ENCODE measurements around the gene SLC25A21. TPM values are rescaled to one million over a fixed set of nuclear protein-coding genes. Genes with fewer than 3 reads are reported as not detected.

The SLC25A21 gene
- total RNA-seq, 1 experiment from 2014 or later: 2.1 TPM

- H3K4me3 ChIP-seq (ENCODE audit: low read depth in 2 of 2, low read length in 2 of 2): peak overlapping the region; percentile 72 to 83
- intact Hi-C loops (cut with micrococcal nuclease; ENCODE audit: unreplicated experiment) (no loop called here), in situ Hi-C loops (cut with HindIII; ENCODE audit: low pct_unique_long_range_greater_than_20kb, low sequenced_read_pairs) (no loop called here)
- no peak for DNase-seq (ENCODE audit: low read depth, low spot score)
- H3K9me3 ChIP-seq (ENCODE audit: control insufficient read depth, insufficient read depth, low read depth, low read length): no peaks in the 10 kb centered on the region
- H3K27me3 ChIP-seq (ENCODE audit: control insufficient read depth, insufficient read depth, low read length): no peaks in the 10 kb centered on the region
- H3K36me3 ChIP-seq (ENCODE audit: control insufficient read depth, insufficient read depth, low read length): no peaks in the 10 kb centered on the region; the same call in 1 of the 2 replicates
- peaks cover 14% of the 10 kb centered on the region for H3K4me1 ChIP-seq (ENCODE audit: control insufficient read depth, insufficient read depth, low read length)
- TSS peak; percentile 98 for BruUV-seq (replicated peaks)
- TF ChIP-seq REST (IDR thresholded peaks at IDR 0.05; ENCODE audit: insufficient read depth in 1 of 2, low read depth in 2 of 2, low read length in 1 of 2) (no peak), CTCF (IDR thresholded peaks at IDR 0.05) (no peak), SIN3A (IDR thresholded peaks at IDR 0.05; ENCODE audit: borderline replicate concordance, insufficient read depth, low read depth, low read length) (no peak), POLR2AphosphoS5 (IDR thresholded peaks at IDR 0.05; ENCODE audit: low read depth, low read length) (no peak), TCF7L2 (IDR thresholded peaks at IDR 0.05; ENCODE audit: low read depth, low read length) (no peak)
- ChIA-PET CTCF (interaction anchor here (0.6 kb wide), 1 partner anchor 71 kb away, joined by 3 read pairs; no protein-coding TSS in a partner anchor), POLR2A (interaction anchor here (0.6 kb wide), 1 partner anchor 193 kb away, joined by 3 read pairs; no protein-coding TSS in a partner anchor)
- peak overlapping the region; percentile 95 for H3K27ac ChIP-seq (ENCODE audit: low read length)
- no peak for ATAC-seq
Measured at GRCh38 chr14:37196604-37197420, 24.4 kb upstream of the SLC25A21 start.

- Histone ChIP-seq H3K36me3 (ENCODE audit: control insufficient read depth, insufficient read depth, low read length) (no peaks in the 10 kb centered on the region; the same call in 1 of the 2 replicates), H3K4me3 (ENCODE audit: low read depth in 2 of 2, low read length in 2 of 2) (no peak overlapping the region), H3K4me1 (ENCODE audit: control insufficient read depth, insufficient read depth, low read length) (peaks cover 13% of the 10 kb centered on the region), H3K27me3 (ENCODE audit: control insufficient read depth, insufficient read depth, low read length) (no peaks in the 10 kb centered on the region), H3K9me3 (ENCODE audit: control insufficient read depth, insufficient read depth, low read depth, low read length) (no peaks in the 10 kb centered on the region), H3K27ac (ENCODE audit: low read length) (no peak overlapping the region)
- ChIA-PET CTCF (no interaction called here), POLR2A (no interaction called here)
- intact Hi-C loops (cut with micrococcal nuclease; ENCODE audit: unreplicated experiment): no loop called here
- in situ Hi-C loops (cut with HindIII; ENCODE audit: low pct_unique_long_range_greater_than_20kb, low sequenced_read_pairs): no loop called here
- ATAC-seq (no peak), DNase-seq (ENCODE audit: low read depth, low spot score) (no peak)
- TF ChIP-seq REST (IDR thresholded peaks at IDR 0.05; ENCODE audit: insufficient read depth in 1 of 2, low read depth in 2 of 2, low read length in 1 of 2): no peak
- TF ChIP-seq POLR2AphosphoS5 (IDR thresholded peaks at IDR 0.05; ENCODE audit: low read depth, low read length): no peak
- TF ChIP-seq CTCF (IDR thresholded peaks at IDR 0.05): no peak
- TF ChIP-seq TCF7L2 (IDR thresholded peaks at IDR 0.05; ENCODE audit: low read depth, low read length): no peak
- BruUV-seq (replicated peaks): no TSS peak
Measured at GRCh38 chr14:37195327-37195726, 22.9 kb upstream of the SLC25A21 start.
